Fibroblast of villous mesenchyme (primary cell): ENCODE results near the gene CSH2. TPM values are rescaled to one million over a fixed set of nuclear protein-coding genes. Genes with fewer than 3 reads are reported as not detected.
A peak's percentile ranks its signal among the peaks of the same experiment; 100 is the strongest.

ENCODE experiments used
- DNase-seq: peaks from one replicate; pipeline ENCODE4 v3.0.0-alpha.2; 2010; ENCODE audit warnings: low read depth
- H3K4me3 ChIP-seq: 2 replicates; pipeline ENCODE4 v1.5.1; 2011; ENCODE audit warnings: low read depth, mild to moderate bottlenecking, low read length
- total RNA-seq: library from RNA; depleted of rRNA; stranded (reverse); fragments of >200 nt; gene quantifications from 2 replicates; pipeline ENCODE4 v1.2.3, GENCODE V29; 2012
- TF ChIP-seq, protein P1 (sequence below): IDR thresholded peaks from 2 replicates; pipeline ENCODE4 v1.5.1; 2012; ENCODE audit warnings: low read depth, mild to moderate bottlenecking, low read length; ENCODE audit not compliant: insufficient read depth

CSH2 gene
- total RNA-seq, 1 donor: not detected

DNA sequence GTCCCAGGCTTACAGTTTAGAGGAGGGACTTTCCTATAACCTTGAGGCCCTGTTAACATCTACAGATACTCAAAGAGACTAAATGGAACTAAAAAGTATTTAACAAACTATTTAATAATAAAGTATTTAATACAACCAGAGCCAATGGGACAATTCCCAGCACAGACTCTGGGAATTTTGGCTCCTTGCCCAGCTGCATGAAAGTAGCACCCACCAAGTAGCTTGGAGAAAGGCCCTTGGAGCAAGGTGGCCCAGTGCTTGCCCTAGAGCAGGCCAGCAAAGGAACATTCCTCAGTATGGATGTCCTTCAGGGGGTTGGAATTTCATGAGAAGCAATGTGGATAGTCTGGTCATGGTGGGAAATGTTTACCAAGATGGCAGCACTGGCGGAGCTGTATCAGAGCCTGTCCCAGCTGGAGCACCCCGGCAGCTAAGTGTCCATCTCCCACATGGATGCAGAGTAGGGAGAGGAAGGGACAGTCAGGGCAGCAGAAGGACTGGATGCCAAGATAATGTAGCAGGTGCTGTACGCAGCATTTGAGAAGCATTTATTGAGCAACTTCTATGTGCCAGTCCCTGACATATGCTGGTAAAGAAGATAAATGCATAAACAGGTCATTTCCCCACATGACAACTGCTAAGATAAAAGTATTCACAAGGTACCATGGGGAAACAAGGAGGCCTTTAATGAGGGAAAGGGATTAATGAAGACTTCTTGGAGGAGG is 25.8 kb downstream of the CSH2 start:
- H3K4me3 ChIP-seq: no peak overlapping the region
- TF ChIP-seq, protein P1, sequence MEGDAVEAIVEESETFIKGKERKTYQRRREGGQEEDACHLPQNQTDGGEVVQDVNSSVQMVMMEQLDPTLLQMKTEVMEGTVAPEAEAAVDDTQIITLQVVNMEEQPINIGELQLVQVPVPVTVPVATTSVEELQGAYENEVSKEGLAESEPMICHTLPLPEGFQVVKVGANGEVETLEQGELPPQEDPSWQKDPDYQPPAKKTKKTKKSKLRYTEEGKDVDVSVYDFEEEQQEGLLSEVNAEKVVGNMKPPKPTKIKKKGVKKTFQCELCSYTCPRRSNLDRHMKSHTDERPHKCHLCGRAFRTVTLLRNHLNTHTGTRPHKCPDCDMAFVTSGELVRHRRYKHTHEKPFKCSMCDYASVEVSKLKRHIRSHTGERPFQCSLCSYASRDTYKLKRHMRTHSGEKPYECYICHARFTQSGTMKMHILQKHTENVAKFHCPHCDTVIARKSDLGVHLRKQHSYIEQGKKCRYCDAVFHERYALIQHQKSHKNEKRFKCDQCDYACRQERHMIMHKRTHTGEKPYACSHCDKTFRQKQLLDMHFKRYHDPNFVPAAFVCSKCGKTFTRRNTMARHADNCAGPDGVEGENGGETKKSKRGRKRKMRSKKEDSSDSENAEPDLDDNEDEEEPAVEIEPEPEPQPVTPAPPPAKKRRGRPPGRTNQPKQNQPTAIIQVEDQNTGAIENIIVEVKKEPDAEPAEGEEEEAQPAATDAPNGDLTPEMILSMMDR: no peak
- no peak for DNase-seq

DNA sequence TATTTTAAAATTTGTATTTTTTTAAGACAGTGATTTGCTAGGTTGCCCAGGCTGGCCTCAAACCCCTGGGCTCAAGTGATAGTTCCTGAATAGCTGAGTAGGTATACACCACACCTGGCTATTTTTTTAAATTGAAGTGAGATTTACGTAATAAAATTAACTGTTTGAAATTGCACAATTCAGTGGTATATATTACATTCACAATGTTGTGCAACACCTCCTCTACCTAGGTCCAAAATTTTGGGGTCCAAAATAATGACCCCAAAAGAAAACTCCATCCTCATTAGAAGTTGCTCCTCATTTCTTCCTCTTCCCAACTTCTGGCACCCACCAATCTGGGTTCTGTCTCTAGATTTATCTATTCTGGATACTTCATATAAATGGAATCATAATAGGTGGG is 28.0 kb downstream of the CSH2 start:
- no peak for DNase-seq

DNA sequence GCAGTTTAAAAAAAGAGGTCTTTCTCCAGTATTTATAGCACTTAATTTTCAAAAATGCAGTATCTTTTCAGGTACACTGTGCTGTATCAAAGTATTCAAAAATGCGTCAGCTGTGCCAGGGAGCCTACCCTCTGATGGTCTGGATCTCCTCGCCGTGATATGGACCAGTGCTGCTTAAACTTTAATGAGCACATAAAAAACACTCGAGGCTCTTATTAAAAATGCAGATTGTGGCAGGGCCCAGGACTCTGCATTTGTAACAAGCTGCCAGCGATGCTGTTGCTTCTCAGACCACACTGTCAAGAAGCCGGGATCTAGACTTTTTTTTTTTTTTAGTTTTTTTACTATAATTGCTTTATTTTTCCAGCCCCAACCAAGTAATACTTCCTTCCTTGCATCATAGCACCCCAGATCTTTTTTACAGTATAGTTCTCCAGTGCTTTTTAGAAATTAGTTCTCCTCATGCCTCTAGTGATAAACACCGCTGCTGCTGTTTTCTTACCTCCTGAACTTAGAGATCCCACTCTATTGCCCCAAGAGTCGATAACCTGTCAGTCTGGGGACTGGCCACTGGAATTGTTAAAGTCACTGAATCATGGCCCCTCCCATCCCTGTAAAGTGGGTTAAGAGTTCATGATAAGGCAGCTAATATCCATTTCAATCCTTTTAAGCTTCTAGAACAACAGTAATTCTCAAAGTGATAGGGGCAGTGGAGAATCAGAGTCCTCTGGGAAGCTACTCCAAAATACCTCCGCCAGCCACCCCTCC is 29.4 kb downstream of the CSH2 start:
- TF ChIP-seq, protein P1: no peak
- H3K4me3 ChIP-seq: peak overlapping the region; percentile 92
- DNase-seq: no peak

More for the DNA sequence above, 28.0 kb downstream of the CSH2 start:
- H3K4me3 ChIP-seq: no peak overlapping the region
- TF ChIP-seq, protein P1: no peak

DNA sequence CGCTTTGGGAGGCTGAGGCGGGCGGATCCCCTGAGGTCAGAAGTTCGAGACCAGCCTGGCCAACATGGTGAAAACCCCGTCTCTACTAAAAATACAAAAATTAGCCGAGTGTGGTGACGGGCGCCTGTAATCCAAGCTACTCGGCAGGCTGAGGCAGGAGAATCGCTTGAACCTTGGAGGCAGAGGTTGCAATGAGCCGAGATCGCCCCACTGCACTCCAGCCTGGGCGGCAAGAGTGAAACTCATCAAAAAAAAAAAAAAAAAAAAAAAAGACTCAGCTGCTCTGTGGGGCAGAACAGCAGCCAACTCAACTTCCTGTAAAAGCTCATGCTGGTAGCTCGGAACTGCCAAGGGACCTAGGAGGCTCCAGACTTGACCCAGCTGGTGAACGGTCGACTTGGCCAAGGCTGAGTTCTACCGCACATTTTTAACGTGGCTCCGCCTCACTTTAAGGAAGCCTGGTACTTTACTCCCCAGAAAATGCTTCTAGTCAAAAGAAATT is 30.0 kb downstream of the CSH2 start:
- H3K4me3 ChIP-seq: peak overlapping the region; percentile 92
- peak; percentile 86 for DNase-seq

DNA sequence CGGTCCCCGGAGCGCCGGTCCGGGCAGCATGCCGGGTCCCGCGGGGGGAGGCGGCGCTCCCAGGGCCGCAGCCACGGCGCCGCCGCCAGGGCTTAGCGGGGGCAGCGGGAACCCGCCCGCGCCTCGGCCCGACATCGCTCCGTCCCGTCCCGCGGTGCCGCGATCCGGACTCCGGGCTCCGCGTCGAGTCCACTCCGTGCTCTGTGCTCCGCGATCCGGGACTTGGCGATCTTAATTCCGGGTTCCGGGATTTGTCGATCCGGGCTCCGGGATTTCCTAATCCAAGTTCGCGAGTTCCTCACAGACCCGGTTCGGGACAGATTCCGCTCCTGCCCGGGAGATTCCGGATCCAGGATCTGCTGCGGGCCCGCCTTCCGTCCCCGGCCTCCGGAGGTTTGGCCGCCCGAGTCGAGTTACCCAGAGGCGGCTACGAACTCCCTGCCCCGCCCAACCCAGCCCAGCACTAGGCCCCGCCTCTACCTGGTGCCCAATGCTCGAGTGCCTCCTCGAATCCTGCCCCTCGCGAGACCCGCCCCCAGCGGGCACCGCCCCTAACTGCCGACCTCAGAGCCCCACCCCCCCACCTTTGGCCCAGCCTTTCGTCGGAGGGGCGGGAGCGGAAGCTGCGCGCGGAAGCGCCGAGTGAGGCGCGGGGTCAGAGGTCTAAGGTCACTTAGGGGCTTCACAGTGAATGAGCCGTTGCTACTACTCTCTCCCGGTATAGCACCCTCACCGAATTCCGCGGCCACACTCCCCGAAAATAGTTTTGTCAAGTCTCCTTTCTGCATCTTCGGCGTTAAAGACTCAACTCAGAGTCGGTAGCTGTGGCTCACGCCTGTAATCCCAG is 30.7 kb downstream of the CSH2 start, which contains the start of gene SMARCD2:
SMARCD2 (minus strand) TSS at position 146 of the 847 bp plus-strand sequence; CDS start at position 135, 11 bp downstream.
- DNase-seq: peak; percentile 100
- H3K4me3 ChIP-seq: peak within 1 kb of the TSS; percentile 92
- TF ChIP-seq, protein P1: no peak

DNA sequence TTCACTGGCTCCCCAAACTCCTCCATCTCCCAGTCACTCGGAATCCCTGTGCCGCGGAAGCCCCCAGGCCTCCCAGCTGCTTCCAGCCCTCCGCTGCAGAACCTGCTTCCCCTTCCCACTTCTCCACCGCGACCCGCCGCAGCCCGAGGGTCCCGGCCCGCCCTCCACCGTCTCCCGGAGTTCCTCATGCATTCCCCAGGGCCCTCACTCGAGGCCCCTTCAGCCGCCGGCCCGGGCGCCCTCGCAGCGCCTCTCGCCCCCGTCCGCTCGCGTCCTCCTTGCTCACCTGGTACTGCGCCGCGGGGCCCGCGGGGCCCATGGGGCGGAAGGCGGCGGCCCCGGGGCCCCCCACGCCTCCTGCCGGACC is 31.3 kb downstream of the CSH2 start:
- TF ChIP-seq, protein P1: no peak
- DNase-seq: no peak
- H3K4me3 ChIP-seq: peak overlapping the region; percentile 92
